HG02610 (cell line): ENCODE measurements around the gene CD8B.
"Not testable (repeated sequence)": the region's sequence is repeated elsewhere in the genome, so short reads cannot be mapped to it uniquely, and the experiment has no call there.

Source experiments
- ATAC-seq: cut with Tn5 transposase; IDR thresholded peaks from one replicate; pipeline ENCODE4 v1.9.1; 2021; ENCODE audit warnings: mild to moderate bottlenecking, moderate library complexity; ENCODE audit not compliant: unreplicated experiment

Gene CD8B

DNA sequence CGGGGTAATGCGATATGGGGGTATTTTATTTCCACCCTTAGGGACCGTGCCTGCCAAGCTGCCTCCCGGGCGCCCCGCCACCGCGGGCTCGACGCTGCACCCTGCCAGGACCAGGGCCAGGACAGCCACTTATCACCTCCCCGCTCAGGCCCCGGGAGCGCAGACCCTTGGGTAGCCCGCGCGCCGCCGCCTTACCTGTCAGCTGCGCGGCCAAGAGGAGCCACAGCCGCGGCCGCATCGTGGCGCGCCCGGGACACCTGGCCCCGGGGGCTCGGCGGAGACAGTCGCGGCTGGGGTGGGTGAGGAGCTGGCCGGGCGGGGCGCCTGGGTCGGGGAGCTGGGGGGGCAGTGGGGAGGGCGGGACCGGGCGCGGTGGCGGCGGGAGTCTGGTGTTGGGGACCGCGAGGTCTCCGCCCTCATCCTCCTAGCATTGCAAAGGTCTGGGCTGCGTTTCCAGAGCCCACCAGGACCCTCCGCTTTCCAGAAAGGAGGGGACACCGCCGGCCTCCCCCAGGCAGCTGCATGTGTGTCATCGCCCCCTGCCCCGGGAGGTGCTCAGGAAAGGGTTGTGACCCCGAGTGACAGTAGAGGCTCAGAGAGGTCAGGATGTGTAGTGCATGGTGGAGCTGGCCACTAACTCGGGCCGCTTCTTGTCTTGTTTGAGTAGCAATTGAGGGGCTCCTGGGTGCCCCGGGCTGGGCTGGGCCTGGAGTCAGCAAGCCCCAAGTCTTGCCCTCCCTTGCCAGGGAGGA lies at the start of gene CD8B:
Gene CD8B, minus strand, starts transcription at position 259 of the 752 bp plus-strand sequence. Its CDS starts 21 bp downstream, at position 238.
- not testable (repeated sequence) for ATAC-seq

- not testable (repeated sequence) for ATAC-seq
These were observed 44.2 kb upstream of the CD8B start for GRCh38 chr2:86905868-86906267.

GRCh38 chr2:86900687-86901086 lies 39.0 kb upstream of the CD8B start:
- ATAC-seq: not testable (repeated sequence)

GRCh38 chr2:86886026-86886425 lies 24.3 kb upstream of the CD8B start:
- not testable (repeated sequence) for ATAC-seq

- ATAC-seq: not testable (repeated sequence)
These were observed 21.2 kb upstream of the CD8B start for GRCh38 chr2:86882865-86883264.

DNA sequence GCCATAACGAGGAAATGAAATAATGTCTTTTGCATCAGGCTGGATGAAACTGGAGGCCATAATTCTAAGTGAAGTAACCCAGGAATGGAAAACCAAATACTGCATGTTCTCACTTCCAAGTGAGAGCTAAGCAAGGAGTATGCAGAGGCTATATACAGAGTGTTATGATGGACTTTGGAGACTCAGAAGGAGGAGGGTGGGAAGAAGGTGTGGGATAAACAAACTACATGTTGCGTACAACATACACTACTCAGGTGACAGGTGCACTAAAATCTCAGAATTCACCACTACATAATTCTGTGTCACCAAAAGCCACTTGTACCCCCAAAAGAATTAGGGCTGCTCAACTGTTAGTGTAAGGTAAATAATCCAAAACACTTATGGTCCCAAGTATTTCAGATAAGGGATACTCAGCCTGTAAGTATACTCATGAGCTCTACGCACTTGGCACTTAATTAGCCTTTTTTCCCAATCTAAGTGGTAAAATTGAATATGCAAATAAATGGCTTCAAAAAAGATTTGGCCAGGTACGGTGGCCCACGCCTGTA lies 20.5 kb upstream of the CD8B start:
- ATAC-seq: not testable (repeated sequence)

DNA sequence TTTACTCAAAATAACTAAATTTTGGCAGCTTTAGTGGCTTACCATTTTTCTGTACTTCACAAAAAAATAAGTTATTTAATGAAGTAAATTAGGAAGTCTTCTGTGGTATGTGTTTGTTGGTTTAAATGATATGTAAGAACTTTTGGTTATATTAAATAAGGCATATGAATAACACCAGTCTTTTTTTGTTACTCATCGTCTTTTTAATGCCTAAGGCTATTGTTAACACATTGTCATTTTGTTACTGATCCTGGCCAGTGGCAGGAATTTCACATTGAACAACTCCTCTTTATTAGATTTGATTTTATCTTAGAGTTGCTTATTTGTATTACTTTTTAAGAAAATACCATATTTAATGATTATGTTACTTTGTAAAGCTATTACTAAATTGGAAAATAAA lies 17.3 kb upstream of the CD8B start:
- not testable (repeated sequence) for ATAC-seq

DNA sequence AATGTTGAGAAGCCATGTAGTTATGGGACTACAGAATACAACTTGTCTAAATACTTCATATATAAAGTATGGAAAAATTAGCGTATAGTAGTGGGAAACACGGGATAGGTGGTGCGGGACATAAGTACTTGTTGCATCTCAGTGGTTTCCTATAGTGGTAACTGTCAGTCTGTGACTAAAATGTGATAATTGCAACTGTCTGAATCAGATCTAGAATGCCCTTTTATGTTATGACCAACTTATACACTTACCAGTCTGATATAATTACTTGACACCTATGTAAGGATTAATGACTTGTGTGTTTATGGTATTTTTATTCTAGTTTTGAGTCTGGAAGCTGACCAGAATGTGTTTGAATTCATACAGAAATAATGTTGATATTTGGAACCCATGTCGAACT lies 9.3 kb upstream of the CD8B start:
- ATAC-seq: not testable (repeated sequence)

- ATAC-seq: not testable (repeated sequence)
These were observed 7.3 kb upstream of the CD8B start for GRCh38 chr2:86868895-86869468.

DNA sequence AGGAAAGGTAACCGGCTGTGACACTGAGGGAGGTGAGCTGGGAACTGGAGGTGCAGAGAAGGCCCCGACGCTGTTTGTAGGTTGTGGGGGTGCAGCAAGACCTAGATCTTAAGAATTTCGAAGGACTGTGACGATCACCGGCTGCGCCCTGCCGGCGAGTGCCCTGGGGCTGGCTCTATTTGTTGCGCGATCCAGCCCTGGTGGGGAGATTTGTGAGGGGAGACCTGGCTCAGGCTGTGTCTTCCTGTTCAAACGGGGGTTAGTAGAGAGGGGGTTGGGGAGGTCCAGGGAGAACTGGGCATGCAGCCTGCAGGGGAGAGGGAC lies 656 bp upstream of the CD8B start:
- ATAC-seq: not testable (repeated sequence)

GRCh38 chr2:86861175-86861574 lies 511 bp downstream of the CD8B start:
- ATAC-seq: not testable (repeated sequence)

GRCh38 chr2:86860573-86860972 lies 1.1 kb downstream of the CD8B start:
- not testable (repeated sequence) for ATAC-seq

- ATAC-seq: not testable (repeated sequence)
These were observed 4.0 kb downstream of the CD8B start for GRCh38 chr2:86857688-86858087.

DNA sequence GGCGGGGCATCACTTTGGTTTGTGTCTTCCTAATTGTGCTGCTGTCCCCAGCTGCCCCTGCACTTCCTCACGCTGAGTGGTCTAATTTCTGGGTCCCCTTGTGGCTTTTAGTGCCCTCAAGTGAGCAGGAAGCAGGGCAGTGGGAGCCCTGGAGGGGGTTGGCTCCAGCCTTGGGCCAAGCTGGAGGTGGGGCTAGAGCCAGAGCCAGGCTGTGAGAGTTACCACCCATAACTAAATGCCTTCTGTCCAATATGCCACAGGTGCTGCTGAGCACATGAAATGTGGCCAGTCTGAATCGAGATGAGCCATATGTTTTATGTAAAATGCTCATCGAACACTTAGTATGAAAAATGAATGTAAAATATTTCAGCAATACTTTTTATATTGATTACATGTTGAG lies 5.2 kb downstream of the CD8B start:
- not testable (repeated sequence) for ATAC-seq

- not testable (repeated sequence) for ATAC-seq
These were observed 5.7 kb downstream of the CD8B start for GRCh38 chr2:86855981-86856380.

DNA sequence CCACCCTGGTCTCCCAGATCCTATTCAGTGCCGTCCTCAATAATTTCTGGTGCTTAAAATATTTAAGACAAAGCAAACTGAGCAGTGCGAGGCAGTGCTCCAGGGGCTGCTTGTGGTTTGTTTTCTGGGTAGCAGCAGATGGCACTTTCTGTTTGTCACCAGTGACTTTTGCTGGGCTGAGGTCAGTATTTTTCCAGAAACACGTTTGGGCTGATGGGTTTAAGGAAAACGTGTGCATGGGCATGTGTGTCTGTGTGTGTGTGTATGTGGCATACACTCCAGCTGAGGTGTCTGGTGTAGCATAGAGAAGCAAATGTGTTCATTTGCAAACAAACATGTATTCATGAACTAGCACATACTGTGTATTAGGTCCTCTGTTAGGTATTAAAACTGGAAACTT lies 10.1 kb downstream of the CD8B start:
- ATAC-seq: not testable (repeated sequence)

DNA sequence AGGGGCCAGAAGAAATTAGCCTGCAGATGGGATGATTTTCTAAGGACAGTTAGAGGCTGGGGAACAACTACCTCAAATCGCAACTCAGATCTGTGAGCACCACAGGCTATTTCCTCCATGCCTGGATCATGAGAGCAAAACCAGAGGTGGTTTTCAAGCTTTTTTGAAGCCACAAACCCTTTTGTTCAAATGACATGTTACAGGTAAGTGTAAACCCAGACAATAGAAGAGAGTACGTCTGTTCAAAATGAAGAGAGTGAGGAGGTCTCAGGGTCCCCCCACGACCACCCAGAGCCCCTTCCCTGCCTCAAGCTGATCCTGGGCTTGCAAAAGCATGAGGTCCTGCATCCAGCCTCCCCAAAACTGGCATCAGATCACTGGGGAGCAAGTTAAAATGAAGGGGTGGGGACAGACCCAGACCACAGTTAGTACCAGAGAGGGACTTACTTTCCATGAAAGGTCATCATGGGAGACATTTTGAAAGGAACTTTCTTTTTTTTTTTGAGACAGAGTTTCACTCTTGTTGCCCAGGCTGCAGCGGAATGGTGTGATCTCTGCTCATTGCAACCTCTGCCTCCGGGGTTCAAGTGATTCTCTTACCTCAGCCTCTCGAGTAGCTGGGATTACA lies 19.0 kb downstream of the CD8B start:
- not testable (repeated sequence) for ATAC-seq

DNA sequence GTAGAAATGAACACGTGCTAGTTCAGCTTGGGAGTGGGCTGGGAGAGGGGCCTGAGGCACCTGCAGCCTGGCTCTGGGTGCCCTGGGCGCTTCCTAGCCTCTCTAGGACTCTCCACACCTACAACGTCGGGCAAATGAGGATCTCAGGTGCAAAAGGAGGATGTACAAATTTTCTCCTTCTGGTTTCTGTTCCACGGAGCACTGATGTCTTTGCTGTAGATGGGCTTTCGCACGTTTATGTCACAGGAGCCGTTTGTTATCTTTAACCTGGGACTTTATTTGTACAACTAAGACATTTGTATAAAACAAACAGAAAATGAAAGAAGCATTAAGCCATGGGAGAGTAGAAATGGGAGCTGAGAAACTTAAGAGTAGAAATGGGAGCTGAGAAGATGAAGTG lies 20.4 kb downstream of the CD8B start:
- ATAC-seq: not testable (repeated sequence)

- ATAC-seq: not testable (repeated sequence)
These were observed 21.7 kb downstream of the CD8B start for GRCh38 chr2:86839871-86840548.

DNA sequence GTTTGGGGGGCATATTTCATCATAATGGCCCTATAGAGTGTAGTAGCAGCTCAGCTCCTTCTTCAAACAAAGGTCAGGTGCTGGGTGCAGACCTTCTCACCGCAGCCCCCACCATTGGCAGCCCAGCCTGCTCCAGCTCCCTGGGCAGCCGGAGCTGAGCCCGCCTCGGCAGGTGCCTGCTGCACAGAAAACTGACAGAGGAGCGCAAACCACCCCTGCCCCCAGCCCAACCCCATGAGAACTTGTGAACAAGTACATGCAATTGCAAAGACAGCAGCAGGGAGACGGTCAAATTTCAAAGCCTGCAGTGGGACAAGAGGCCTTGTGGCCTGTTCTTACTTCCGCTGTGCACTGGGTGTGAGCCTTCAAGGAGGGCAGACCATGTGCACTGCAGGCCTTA lies 22.2 kb downstream of the CD8B start:
- not testable (repeated sequence) for ATAC-seq

DNA sequence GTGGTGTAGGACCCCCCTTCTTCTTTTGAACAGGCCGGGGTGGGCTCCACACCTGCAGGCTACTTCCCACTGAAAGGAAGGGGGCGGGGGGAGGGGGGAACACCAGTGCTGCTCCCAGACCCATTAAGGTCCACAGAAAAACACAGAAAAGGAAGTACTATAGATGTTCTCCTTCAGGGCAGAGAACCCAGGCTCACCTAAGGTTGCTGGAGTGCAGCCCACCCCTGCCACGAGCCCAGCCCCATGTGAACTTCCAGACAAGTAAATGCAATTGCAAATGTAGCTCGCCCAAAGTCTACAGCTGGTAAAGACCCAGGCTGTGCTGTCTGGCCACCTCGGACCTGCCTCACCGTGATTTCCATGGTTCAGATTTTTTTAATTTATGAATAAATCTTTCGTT lies 24.0 kb downstream of the CD8B start:
- not testable (repeated sequence) for ATAC-seq
